ENCODE measurements around the gene LAMB4. TPM values are rescaled to one million over a fixed set of nuclear protein-coding genes. Genes with fewer than 3 reads are reported as not detected.

Gene LAMB4
- total and polyA plus RNA-seq, 2 experiments from 2014 or later: not detected

DNA sequence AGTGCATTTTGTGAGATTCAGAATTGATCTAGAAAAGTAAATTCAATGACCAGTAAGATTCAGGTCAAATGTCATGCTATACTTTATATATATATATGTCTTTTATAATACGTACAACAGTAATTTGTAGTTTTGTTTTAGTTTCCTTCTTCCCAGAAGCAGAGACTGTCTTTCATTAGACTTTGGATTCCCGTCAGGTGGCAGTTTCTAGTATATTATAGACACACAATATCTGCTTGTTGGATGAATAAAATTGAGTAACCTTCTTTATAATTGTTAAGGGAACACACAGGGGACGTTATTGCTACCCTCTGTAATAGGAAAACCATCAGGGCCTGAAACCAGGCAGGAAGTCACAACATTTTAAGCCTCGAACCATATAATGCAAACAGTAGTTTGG lies 121.9 kb downstream of the LAMB4 start:
- Histone ChIP-seq H3F3A (replicated peaks; ENCODE audit: low read depth) (peaks cover 3% of the 10 kb centered on the region; the same call in 1 of the 2 replicates), H3K36me3 (ENCODE audit: insufficient read depth) (no peaks in the 10 kb centered on the region), H3K4me3 (no peak overlapping the region), H3K4me1 (ENCODE audit: insufficient read depth) (peaks cover 13% of the 10 kb centered on the region; the same call in 1 of the 2 replicates), H3K79me2 (replicated peaks; ENCODE audit: insufficient read depth) (no peaks in the 10 kb centered on the region), H3K27me3 (ENCODE audit: insufficient read depth) (peaks cover 46% of the 10 kb centered on the region), H3K27ac (ENCODE audit: low read depth) (no peak overlapping the region), H2AFZ (no peak overlapping the region), H3K9me2 (ENCODE audit: insufficient read depth) (no peaks in the 10 kb centered on the region), H3K4me2 (no peak overlapping the region), H4K20me1 (replicated peaks; ENCODE audit: insufficient read depth) (no peaks in the 10 kb centered on the region; the same call in 1 of the 2 replicates)
- TF ChIP-seq, protein P1, sequence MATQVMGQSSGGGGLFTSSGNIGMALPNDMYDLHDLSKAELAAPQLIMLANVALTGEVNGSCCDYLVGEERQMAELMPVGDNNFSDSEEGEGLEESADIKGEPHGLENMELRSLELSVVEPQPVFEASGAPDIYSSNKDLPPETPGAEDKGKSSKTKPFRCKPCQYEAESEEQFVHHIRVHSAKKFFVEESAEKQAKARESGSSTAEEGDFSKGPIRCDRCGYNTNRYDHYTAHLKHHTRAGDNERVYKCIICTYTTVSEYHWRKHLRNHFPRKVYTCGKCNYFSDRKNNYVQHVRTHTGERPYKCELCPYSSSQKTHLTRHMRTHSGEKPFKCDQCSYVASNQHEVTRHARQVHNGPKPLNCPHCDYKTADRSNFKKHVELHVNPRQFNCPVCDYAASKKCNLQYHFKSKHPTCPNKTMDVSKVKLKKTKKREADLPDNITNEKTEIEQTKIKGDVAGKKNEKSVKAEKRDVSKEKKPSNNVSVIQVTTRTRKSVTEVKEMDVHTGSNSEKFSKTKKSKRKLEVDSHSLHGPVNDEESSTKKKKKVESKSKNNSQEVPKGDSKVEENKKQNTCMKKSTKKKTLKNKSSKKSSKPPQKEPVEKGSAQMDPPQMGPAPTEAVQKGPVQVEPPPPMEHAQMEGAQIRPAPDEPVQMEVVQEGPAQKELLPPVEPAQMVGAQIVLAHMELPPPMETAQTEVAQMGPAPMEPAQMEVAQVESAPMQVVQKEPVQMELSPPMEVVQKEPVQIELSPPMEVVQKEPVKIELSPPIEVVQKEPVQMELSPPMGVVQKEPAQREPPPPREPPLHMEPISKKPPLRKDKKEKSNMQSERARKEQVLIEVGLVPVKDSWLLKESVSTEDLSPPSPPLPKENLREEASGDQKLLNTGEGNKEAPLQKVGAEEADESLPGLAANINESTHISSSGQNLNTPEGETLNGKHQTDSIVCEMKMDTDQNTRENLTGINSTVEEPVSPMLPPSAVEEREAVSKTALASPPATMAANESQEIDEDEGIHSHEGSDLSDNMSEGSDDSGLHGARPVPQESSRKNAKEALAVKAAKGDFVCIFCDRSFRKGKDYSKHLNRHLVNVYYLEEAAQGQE (IDR thresholded peaks at IDR 0.05; ENCODE audit: unreplicated experiment): no peak
- TF ChIP-seq STAT1 (IDR thresholded peaks at IDR 0.05; ENCODE audit: unreplicated experiment) (no peak), NANOG (IDR thresholded peaks at IDR 0.05; ENCODE audit: borderline replicate concordance) (no peak), POLR2AphosphoS5 (IDR thresholded peaks at IDR 0.05; ENCODE audit: low read depth) (no peak), ZNF331 (CRISPR knock-in tag; IDR thresholded peaks at IDR 0.05; ENCODE audit: low read depth) (no peak), CREB1 (CRISPR knock-in tag; IDR thresholded peaks at IDR 0.05; ENCODE audit: low read depth) (no peak), JUNB (IDR thresholded peaks at IDR 0.05; ENCODE audit: unreplicated experiment) (no peak), EZH2phosphoT487 (IDR thresholded peaks at IDR 0.05; ENCODE audit: unreplicated experiment) (no peak), EZH2 (IDR thresholded peaks at IDR 0.05; ENCODE audit: low read depth, unreplicated experiment) (no peak), ZNF114 (CRISPR knock-in tag; IDR thresholded peaks at IDR 0.05) (no peak)
- TF ChIP-seq, protein P2, sequence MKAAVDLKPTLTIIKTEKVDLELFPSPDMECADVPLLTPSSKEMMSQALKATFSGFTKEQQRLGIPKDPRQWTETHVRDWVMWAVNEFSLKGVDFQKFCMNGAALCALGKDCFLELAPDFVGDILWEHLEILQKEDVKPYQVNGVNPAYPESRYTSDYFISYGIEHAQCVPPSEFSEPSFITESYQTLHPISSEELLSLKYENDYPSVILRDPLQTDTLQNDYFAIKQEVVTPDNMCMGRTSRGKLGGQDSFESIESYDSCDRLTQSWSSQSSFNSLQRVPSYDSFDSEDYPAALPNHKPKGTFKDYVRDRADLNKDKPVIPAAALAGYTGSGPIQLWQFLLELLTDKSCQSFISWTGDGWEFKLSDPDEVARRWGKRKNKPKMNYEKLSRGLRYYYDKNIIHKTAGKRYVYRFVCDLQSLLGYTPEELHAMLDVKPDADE (IDR thresholded peaks at IDR 0.05): no peak
- TF ChIP-seq, protein P3, sequence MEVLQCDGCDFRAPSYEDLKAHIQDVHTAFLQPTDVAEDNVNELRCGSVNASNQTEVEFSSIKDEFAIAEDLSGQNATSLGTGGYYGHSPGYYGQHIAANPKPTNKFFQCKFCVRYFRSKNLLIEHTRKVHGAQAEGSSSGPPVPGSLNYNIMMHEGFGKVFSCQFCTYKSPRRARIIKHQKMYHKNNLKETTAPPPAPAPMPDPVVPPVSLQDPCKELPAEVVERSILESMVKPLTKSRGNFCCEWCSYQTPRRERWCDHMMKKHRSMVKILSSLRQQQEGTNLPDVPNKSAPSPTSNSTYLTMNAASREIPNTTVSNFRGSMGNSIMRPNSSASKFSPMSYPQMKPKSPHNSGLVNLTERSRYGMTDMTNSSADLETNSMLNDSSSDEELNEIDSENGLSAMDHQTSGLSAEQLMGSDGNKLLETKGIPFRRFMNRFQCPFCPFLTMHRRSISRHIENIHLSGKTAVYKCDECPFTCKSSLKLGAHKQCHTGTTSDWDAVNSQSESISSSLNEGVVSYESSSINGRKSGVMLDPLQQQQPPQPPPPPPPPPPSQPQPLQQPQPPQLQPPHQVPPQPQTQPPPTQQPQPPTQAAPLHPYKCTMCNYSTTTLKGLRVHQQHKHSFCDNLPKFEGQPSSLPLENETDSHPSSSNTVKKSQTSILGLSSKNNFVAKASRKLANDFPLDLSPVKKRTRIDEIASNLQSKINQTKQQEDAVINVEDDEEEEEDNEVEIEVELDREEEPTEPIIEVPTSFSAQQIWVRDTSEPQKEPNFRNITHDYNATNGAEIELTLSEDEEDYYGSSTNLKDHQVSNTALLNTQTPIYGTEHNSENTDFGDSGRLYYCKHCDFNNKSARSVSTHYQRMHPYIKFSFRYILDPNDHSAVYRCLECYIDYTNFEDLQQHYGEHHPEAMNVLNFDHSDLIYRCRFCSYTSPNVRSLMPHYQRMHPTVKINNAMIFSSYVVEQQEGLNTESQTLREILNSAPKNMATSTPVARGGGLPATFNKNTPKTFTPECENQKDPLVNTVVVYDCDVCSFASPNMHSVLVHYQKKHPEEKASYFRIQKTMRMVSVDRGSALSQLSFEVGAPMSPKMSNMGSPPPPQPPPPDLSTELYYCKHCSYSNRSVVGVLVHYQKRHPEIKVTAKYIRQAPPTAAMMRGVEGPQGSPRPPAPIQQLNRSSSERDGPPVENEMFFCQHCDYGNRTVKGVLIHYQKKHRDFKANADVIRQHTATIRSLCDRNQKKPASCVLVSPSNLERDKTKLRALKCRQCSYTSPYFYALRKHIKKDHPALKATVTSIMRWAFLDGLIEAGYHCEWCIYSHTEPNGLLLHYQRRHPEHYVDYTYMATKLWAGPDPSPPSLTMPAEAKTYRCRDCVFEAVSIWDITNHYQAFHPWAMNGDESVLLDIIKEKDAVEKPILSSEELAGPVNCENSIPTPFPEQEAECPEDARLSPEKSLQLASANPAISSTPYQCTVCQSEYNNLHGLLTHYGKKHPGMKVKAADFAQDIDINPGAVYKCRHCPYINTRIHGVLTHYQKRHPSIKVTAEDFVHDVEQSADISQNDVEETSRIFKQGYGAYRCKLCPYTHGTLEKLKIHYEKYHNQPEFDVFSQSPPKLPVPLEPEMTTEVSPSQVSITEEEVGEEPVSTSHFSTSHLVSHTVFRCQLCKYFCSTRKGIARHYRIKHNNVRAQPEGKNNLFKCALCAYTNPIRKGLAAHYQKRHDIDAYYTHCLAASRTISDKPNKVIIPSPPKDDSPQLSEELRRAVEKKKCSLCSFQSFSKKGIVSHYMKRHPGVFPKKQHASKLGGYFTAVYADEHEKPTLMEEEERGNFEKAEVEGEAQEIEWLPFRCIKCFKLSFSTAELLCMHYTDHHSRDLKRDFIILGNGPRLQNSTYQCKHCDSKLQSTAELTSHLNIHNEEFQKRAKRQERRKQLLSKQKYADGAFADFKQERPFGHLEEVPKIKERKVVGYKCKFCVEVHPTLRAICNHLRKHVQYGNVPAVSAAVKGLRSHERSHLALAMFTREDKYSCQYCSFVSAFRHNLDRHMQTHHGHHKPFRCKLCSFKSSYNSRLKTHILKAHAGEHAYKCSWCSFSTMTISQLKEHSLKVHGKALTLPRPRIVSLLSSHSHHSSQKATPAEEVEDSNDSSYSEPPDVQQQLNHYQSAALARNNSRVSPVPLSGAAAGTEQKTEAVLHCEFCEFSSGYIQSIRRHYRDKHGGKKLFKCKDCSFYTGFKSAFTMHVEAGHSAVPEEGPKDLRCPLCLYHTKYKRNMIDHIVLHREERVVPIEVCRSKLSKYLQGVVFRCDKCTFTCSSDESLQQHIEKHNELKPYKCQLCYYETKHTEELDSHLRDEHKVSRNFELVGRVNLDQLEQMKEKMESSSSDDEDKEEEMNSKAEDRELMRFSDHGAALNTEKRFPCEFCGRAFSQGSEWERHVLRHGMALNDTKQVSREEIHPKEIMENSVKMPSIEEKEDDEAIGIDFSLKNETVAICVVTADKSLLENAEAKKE (CRISPR knock-in tag; IDR thresholded peaks at IDR 0.05): no peak
- TF ChIP-seq, protein P4, sequence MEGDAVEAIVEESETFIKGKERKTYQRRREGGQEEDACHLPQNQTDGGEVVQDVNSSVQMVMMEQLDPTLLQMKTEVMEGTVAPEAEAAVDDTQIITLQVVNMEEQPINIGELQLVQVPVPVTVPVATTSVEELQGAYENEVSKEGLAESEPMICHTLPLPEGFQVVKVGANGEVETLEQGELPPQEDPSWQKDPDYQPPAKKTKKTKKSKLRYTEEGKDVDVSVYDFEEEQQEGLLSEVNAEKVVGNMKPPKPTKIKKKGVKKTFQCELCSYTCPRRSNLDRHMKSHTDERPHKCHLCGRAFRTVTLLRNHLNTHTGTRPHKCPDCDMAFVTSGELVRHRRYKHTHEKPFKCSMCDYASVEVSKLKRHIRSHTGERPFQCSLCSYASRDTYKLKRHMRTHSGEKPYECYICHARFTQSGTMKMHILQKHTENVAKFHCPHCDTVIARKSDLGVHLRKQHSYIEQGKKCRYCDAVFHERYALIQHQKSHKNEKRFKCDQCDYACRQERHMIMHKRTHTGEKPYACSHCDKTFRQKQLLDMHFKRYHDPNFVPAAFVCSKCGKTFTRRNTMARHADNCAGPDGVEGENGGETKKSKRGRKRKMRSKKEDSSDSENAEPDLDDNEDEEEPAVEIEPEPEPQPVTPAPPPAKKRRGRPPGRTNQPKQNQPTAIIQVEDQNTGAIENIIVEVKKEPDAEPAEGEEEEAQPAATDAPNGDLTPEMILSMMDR (conservative IDR thresholded peaks at IDR 0.05; ENCODE audit: low read depth in 2 of 2): no peak
- no peak for ATAC-seq
- no peak for DNase-seq (ENCODE audit: low spot score)
- Mint-ChIP-seq H3K27ac (no peak overlapping the region), H3K9me3 (no peaks in the 10 kb centered on the region), H3K4me3 (no peak overlapping the region), H3K4me1 (peaks cover 11% of the 10 kb centered on the region; the same call in 2 of the 3 replicates), H3K27me3 (ENCODE audit: insufficient read depth, low read depth, poor library complexity) (peaks cover 43% of the 10 kb centered on the region), H3K36me3 (ENCODE audit: low read depth) (no peaks in the 10 kb centered on the region)

Data from GM23338 (cell line).